Measurements from ENCODE around the gene TMEM81. TPM values are rescaled to one million over a fixed set of nuclear protein-coding genes. Genes with fewer than 3 reads are reported as not detected.

The TMEM81 gene
- polyA plus RNA-seq, 1 donor: 3.3 TPM

GRCh38 chr1:205109711-205110110 lies 25.5 kb upstream of the TMEM81 start:
- no peak overlapping the region for H3K4me3 ChIP-seq (ENCODE audit: low read length)
- no peak for DNase-seq
- H3K27me3 ChIP-seq (ENCODE audit: control insufficient read depth, insufficient read depth, low read length): no peaks in the 10 kb centered on the region
- WGBS (ENCODE audit: insufficient coverage, low lambda C conversion rate): no CpG with 5 or more reads among the region's 5 CpGs
- no peaks in the 10 kb centered on the region for H3K9me3 ChIP-seq (ENCODE audit: control insufficient read depth, low read depth, low read length)
- H3K36me3 ChIP-seq (ENCODE audit: control insufficient read depth, insufficient read depth, low read length): peaks cover 38% of the 10 kb centered on the region
- H3K4me1 ChIP-seq (ENCODE audit: control insufficient read depth, insufficient read depth, low read length): no peaks in the 10 kb centered on the region
- H3K27ac ChIP-seq (ENCODE audit: low read length): no peak overlapping the region

GRCh38 chr1:205109269-205109668 lies 25.0 kb upstream of the TMEM81 start:
- Histone ChIP-seq H3K36me3 (ENCODE audit: control insufficient read depth, insufficient read depth, low read length) (peaks cover 38% of the 10 kb centered on the region), H3K9me3 (ENCODE audit: control insufficient read depth, low read depth, low read length) (no peaks in the 10 kb centered on the region), H3K27me3 (ENCODE audit: control insufficient read depth, insufficient read depth, low read length) (no peaks in the 10 kb centered on the region), H3K4me1 (ENCODE audit: control insufficient read depth, insufficient read depth, low read length) (no peaks in the 10 kb centered on the region), H3K4me3 (ENCODE audit: low read length) (no peak overlapping the region), H3K27ac (ENCODE audit: low read length) (no peak overlapping the region)
- no peak for DNase-seq
- WGBS (ENCODE audit: insufficient coverage, low lambda C conversion rate): 100% methylated on average over 1 of the region's 1 CpG

- no peaks in the 10 kb centered on the region for H3K4me1 ChIP-seq (ENCODE audit: control insufficient read depth, insufficient read depth, low read length)
- H3K36me3 ChIP-seq (ENCODE audit: control insufficient read depth, insufficient read depth, low read length): peaks cover 40% of the 10 kb centered on the region
- H3K9me3 ChIP-seq (ENCODE audit: control insufficient read depth, low read depth, low read length): no peaks in the 10 kb centered on the region
- 75% methylated on average over 1 of the region's 4 CpGs for WGBS (ENCODE audit: insufficient coverage, low lambda C conversion rate)
- DNase-seq: no peak
- no peaks in the 10 kb centered on the region for H3K27me3 ChIP-seq (ENCODE audit: control insufficient read depth, insufficient read depth, low read length)
- no peak overlapping the region for H3K4me3 ChIP-seq (ENCODE audit: low read length)
- no peak overlapping the region for H3K27ac ChIP-seq (ENCODE audit: low read length)
Measured at GRCh38 chr1:205108464-205108863, 24.2 kb upstream of the TMEM81 start.

- 100% methylated on average over 2 of the region's 4 CpGs for WGBS (ENCODE audit: insufficient coverage, low lambda C conversion rate)
- H3K27me3 ChIP-seq (ENCODE audit: control insufficient read depth, insufficient read depth, low read length): no peaks in the 10 kb centered on the region
- no peak overlapping the region for H3K27ac ChIP-seq (ENCODE audit: low read length)
- H3K4me3 ChIP-seq (ENCODE audit: low read length): no peak overlapping the region
- H3K4me1 ChIP-seq (ENCODE audit: control insufficient read depth, insufficient read depth, low read length): no peaks in the 10 kb centered on the region
- H3K9me3 ChIP-seq (ENCODE audit: control insufficient read depth, low read depth, low read length): no peaks in the 10 kb centered on the region
- no peak for DNase-seq
- H3K36me3 ChIP-seq (ENCODE audit: control insufficient read depth, insufficient read depth, low read length): peaks cover 43% of the 10 kb centered on the region
Measured at GRCh38 chr1:205107327-205107726, 23.1 kb upstream of the TMEM81 start.

- WGBS (ENCODE audit: insufficient coverage, low lambda C conversion rate): no CpG with 5 or more reads among the region's 3 CpGs
- no peak overlapping the region for H3K27ac ChIP-seq (ENCODE audit: low read length)
- no peak overlapping the region for H3K4me3 ChIP-seq (ENCODE audit: low read length)
- no peak for DNase-seq
- H3K27me3 ChIP-seq (ENCODE audit: control insufficient read depth, insufficient read depth, low read length): no peaks in the 10 kb centered on the region
- H3K4me1 ChIP-seq (ENCODE audit: control insufficient read depth, insufficient read depth, low read length): no peaks in the 10 kb centered on the region
- peaks cover 64% of the 10 kb centered on the region for H3K36me3 ChIP-seq (ENCODE audit: control insufficient read depth, insufficient read depth, low read length)
- no peaks in the 10 kb centered on the region for H3K9me3 ChIP-seq (ENCODE audit: control insufficient read depth, low read depth, low read length)
Measured at GRCh38 chr1:205102404-205102803, 18.1 kb upstream of the TMEM81 start.

- DNase-seq: no peak
- Histone ChIP-seq H3K4me3 (ENCODE audit: low read length) (no peak overlapping the region), H3K27me3 (ENCODE audit: control insufficient read depth, insufficient read depth, low read length) (no peaks in the 10 kb centered on the region), H3K9me3 (ENCODE audit: control insufficient read depth, low read depth, low read length) (no peaks in the 10 kb centered on the region), H3K27ac (ENCODE audit: low read length) (no peak overlapping the region), H3K36me3 (ENCODE audit: control insufficient read depth, insufficient read depth, low read length) (peaks cover 65% of the 10 kb centered on the region), H3K4me1 (ENCODE audit: control insufficient read depth, insufficient read depth, low read length) (no peaks in the 10 kb centered on the region)
Measured at GRCh38 chr1:205098242-205098641, 14.0 kb upstream of the TMEM81 start.

- DNase-seq: peak in 1 of 2 donors; percentile 29
- H3K9me3 ChIP-seq (ENCODE audit: control insufficient read depth, low read depth, low read length): no peaks in the 10 kb centered on the region
- H3K27ac ChIP-seq (ENCODE audit: low read length): no peak overlapping the region
- peaks cover 10% of the 10 kb centered on the region for H3K4me1 ChIP-seq (ENCODE audit: control insufficient read depth, insufficient read depth, low read length)
- H3K27me3 ChIP-seq (ENCODE audit: control insufficient read depth, insufficient read depth, low read length): no peaks in the 10 kb centered on the region
- H3K4me3 ChIP-seq (ENCODE audit: low read length): no peak overlapping the region
- peaks cover 67% of the 10 kb centered on the region for H3K36me3 ChIP-seq (ENCODE audit: control insufficient read depth, insufficient read depth, low read length)
Measured at GRCh38 chr1:205095422-205095821, 11.2 kb upstream of the TMEM81 start.

- peaks cover 60% of the 10 kb centered on the region for H3K36me3 ChIP-seq (ENCODE audit: control insufficient read depth, insufficient read depth, low read length)
- H3K9me3 ChIP-seq (ENCODE audit: control insufficient read depth, low read depth, low read length): no peaks in the 10 kb centered on the region
- whole genome bisulfite sequencing (ENCODE audit: insufficient coverage, low lambda C conversion rate): 20% methylated on average over 1 of the region's 4 CpGs
- no peak overlapping the region for H3K4me3 ChIP-seq (ENCODE audit: low read length)
- H3K27ac ChIP-seq (ENCODE audit: low read length): peak overlapping the region; percentile 78
- DNase-seq: peak; percentile 65 to 78
- no peaks in the 10 kb centered on the region for H3K27me3 ChIP-seq (ENCODE audit: control insufficient read depth, insufficient read depth, low read length)
- H3K4me1 ChIP-seq (ENCODE audit: control insufficient read depth, insufficient read depth, low read length): peaks cover 10% of the 10 kb centered on the region
Measured at GRCh38 chr1:205091043-205091740, 6.9 kb upstream of the TMEM81 start.

GRCh38 chr1:205088341-205088740 lies 4.1 kb upstream of the TMEM81 start:
- no peak for DNase-seq
- no peak overlapping the region for H3K27ac ChIP-seq (ENCODE audit: low read length)
- no peak overlapping the region for H3K4me3 ChIP-seq (ENCODE audit: low read length)
- no peaks in the 10 kb centered on the region for H3K9me3 ChIP-seq (ENCODE audit: control insufficient read depth, low read depth, low read length)
- H3K27me3 ChIP-seq (ENCODE audit: control insufficient read depth, insufficient read depth, low read length): no peaks in the 10 kb centered on the region
- H3K36me3 ChIP-seq (ENCODE audit: control insufficient read depth, insufficient read depth, low read length): peaks cover 55% of the 10 kb centered on the region
- 100% methylated on average over 1 of the region's 3 CpGs for WGBS (ENCODE audit: insufficient coverage, low lambda C conversion rate)
- peaks cover 10% of the 10 kb centered on the region for H3K4me1 ChIP-seq (ENCODE audit: control insufficient read depth, insufficient read depth, low read length)

- no peaks in the 10 kb centered on the region for H3K4me1 ChIP-seq (ENCODE audit: control insufficient read depth, insufficient read depth, low read length)
- no peak overlapping the region for H3K4me3 ChIP-seq (ENCODE audit: low read length)
- peaks cover 21% of the 10 kb centered on the region for H3K36me3 ChIP-seq (ENCODE audit: control insufficient read depth, insufficient read depth, low read length)
- no peaks in the 10 kb centered on the region for H3K27me3 ChIP-seq (ENCODE audit: control insufficient read depth, insufficient read depth, low read length)
- H3K9me3 ChIP-seq (ENCODE audit: control insufficient read depth, low read depth, low read length): no peaks in the 10 kb centered on the region
- no peak for DNase-seq
- H3K27ac ChIP-seq (ENCODE audit: low read length): no peak overlapping the region
- whole genome bisulfite sequencing (ENCODE audit: insufficient coverage, low lambda C conversion rate): no CpG with 5 or more reads among the region's 4 CpGs
Measured at GRCh38 chr1:205082431-205082830, 1.8 kb downstream of the TMEM81 start.

- H3K4me1 ChIP-seq (ENCODE audit: control insufficient read depth, insufficient read depth, low read length): no peaks in the 10 kb centered on the region
- H3K9me3 ChIP-seq (ENCODE audit: control insufficient read depth, low read depth, low read length): no peaks in the 10 kb centered on the region
- DNase-seq: no peak
- no CpG with 5 or more reads among the region's 1 CpG for WGBS (ENCODE audit: insufficient coverage, low lambda C conversion rate)
- no peaks in the 10 kb centered on the region for H3K36me3 ChIP-seq (ENCODE audit: control insufficient read depth, insufficient read depth, low read length)
- H3K4me3 ChIP-seq (ENCODE audit: low read length): no peak overlapping the region
- H3K27ac ChIP-seq (ENCODE audit: low read length): no peak overlapping the region
- H3K27me3 ChIP-seq (ENCODE audit: control insufficient read depth, insufficient read depth, low read length): no peaks in the 10 kb centered on the region
Measured at GRCh38 chr1:205077934-205078311, 6.3 kb downstream of the TMEM81 start.

Data from large intestine (tissue), 3 donors.